HL-60 (cell line): ENCODE data around the gene KLHL22.
"Not testable (repeated sequence)": the region's sequence is repeated elsewhere in the genome, so short reads cannot be mapped to it uniquely, and the experiment has no call there.

Experiments
- DNase-seq, 2 experiments: peaks; one replicate each; pipeline ENCODE4 v3.0.0-alpha.2; 2010 to 2020; ENCODE audit warnings: low read depth in 1 of 2, low spot score in 1 of 2
- H3K27ac ChIP-seq: fragments of 250-450 bp; sonication (Bioruptor Pico); replicated peaks from 2 replicates; pipeline ENCODE4 v1.5.1; 2020; ENCODE audit warnings: mild to moderate bottlenecking, moderate library complexity
- H3K27me3 ChIP-seq: fragments of 250-450 bp; sonication (Bioruptor Pico); 2 replicates; pipeline ENCODE4 v1.5.1; 2021; ENCODE audit warnings: mild to moderate bottlenecking, moderate library complexity; ENCODE audit not compliant: insufficient read depth, poor library complexity, severe bottlenecking
- H3K4me3 ChIP-seq: replicated peaks from 2 replicates; pipeline ENCODE4 v1.5.1; 2011; ENCODE audit warnings: mild to moderate bottlenecking, control low read depth, low read length; ENCODE audit not compliant: insufficient read depth
- GABPA ChIP-seq: IDR thresholded peaks from 2 replicates; pipeline ENCODE4 v1.6.1; 2012; ENCODE audit warnings: low read depth
- POLR2AphosphoS5 ChIP-seq: IDR thresholded peaks from 2 replicates; pipeline ENCODE4 v1.6.1; 2012; ENCODE audit warnings: low read depth
- SPI1 ChIP-seq: IDR thresholded peaks from 2 replicates; pipeline ENCODE4 v1.6.1; 2012; ENCODE audit warnings: low read depth, mild to moderate bottlenecking, borderline replicate concordance
- TF ChIP-seq, protein P1 (sequence below): IDR thresholded peaks from one replicate; pipeline ENCODE4 v1.5.1; 2011; ENCODE audit warnings: low read length, control low read depth, inconsistent platforms; ENCODE audit not compliant: insufficient read depth
- TF ChIP-seq, protein P2 (sequence below): IDR thresholded peaks from 2 replicates; pipeline ENCODE4 v1.6.1; 2012; ENCODE audit warnings: low read depth; ENCODE audit not compliant: insufficient replicate concordance

KLHL22 gene

GRCh38 chr22:20483771-20484170 is 11.8 kb downstream of the KLHL22 start:
- TF ChIP-seq GABPA = no peak
- TF ChIP-seq, protein P1, sequence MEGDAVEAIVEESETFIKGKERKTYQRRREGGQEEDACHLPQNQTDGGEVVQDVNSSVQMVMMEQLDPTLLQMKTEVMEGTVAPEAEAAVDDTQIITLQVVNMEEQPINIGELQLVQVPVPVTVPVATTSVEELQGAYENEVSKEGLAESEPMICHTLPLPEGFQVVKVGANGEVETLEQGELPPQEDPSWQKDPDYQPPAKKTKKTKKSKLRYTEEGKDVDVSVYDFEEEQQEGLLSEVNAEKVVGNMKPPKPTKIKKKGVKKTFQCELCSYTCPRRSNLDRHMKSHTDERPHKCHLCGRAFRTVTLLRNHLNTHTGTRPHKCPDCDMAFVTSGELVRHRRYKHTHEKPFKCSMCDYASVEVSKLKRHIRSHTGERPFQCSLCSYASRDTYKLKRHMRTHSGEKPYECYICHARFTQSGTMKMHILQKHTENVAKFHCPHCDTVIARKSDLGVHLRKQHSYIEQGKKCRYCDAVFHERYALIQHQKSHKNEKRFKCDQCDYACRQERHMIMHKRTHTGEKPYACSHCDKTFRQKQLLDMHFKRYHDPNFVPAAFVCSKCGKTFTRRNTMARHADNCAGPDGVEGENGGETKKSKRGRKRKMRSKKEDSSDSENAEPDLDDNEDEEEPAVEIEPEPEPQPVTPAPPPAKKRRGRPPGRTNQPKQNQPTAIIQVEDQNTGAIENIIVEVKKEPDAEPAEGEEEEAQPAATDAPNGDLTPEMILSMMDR = no peak
- TF ChIP-seq, protein P2, sequence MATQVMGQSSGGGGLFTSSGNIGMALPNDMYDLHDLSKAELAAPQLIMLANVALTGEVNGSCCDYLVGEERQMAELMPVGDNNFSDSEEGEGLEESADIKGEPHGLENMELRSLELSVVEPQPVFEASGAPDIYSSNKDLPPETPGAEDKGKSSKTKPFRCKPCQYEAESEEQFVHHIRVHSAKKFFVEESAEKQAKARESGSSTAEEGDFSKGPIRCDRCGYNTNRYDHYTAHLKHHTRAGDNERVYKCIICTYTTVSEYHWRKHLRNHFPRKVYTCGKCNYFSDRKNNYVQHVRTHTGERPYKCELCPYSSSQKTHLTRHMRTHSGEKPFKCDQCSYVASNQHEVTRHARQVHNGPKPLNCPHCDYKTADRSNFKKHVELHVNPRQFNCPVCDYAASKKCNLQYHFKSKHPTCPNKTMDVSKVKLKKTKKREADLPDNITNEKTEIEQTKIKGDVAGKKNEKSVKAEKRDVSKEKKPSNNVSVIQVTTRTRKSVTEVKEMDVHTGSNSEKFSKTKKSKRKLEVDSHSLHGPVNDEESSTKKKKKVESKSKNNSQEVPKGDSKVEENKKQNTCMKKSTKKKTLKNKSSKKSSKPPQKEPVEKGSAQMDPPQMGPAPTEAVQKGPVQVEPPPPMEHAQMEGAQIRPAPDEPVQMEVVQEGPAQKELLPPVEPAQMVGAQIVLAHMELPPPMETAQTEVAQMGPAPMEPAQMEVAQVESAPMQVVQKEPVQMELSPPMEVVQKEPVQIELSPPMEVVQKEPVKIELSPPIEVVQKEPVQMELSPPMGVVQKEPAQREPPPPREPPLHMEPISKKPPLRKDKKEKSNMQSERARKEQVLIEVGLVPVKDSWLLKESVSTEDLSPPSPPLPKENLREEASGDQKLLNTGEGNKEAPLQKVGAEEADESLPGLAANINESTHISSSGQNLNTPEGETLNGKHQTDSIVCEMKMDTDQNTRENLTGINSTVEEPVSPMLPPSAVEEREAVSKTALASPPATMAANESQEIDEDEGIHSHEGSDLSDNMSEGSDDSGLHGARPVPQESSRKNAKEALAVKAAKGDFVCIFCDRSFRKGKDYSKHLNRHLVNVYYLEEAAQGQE = no peak
- TF ChIP-seq POLR2AphosphoS5 = no peak
- TF ChIP-seq SPI1 = no peak
- no peak overlapping the region for H3K4me3 ChIP-seq
- no peak for DNase-seq
- H3K27me3 ChIP-seq = no peaks in the 10 kb centered on the region
- H3K27ac ChIP-seq = no peak overlapping the region

DNA sequence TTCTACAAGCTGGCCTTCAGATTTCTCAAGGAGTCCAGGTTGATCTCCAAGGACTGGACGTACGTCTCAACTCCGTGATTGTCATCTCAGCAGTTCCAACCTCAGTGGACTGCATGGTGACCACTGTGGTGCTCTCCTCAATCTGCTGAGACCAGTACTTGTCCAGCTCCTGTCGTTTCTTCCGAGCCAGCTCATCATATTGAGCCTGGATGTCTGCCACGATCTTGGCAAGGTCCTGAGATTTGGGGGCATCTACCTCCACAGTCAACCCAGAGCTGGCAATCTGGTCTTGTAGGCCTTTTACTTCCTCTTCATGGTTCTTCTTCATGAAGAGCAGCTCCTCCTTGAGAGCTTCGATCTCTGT is 12.5 kb downstream of the KLHL22 start:
- not testable (repeated sequence) for H3K4me3 ChIP-seq, DNase-seq, H3K27me3 ChIP-seq, H3K27ac ChIP-seq

DNA sequence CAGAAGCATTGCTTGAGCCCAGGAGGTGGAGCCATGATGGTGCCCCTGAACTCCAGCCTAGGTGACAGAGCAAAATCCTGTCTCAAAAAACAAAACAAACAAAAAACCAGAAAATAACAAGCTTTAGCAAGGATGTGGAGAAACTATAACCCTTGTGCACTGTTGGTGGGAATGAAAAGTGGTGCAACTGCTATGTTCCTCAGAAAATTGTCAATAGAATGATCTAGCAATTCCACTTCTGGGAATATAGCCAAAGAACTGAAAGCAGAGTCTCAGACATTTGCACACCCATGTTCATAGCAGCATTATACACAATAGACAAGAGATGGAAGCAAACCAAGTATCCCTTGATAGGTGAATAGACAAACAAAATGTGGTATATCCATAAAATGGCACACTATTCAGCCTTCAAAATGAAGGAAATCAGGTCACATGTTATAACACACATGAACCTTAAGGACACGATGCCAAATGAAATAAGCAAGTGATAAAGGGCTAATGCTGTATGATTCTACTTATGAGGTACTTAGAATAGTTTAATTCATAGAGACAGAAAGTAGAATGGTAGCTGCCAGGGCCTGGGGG is 15.9 kb downstream of the KLHL22 start:
- H3K27me3 ChIP-seq = no peaks in the 10 kb centered on the region
- no peak overlapping the region for H3K27ac ChIP-seq
- no peak for DNase-seq
- TF ChIP-seq, protein P2 = no peak
- TF ChIP-seq SPI1 (no peak), POLR2AphosphoS5 (no peak), GABPA (no peak)
- TF ChIP-seq, protein P1 = no peak
- no peak overlapping the region for H3K4me3 ChIP-seq

- not testable (repeated sequence) for H3K4me3 ChIP-seq, H3K27me3 ChIP-seq, DNase-seq, H3K27ac ChIP-seq
Observed at GRCh38 chr22:20478059-20478458, 17.5 kb downstream of the KLHL22 start.

GRCh38 chr22:20475569-20475968 is 20.0 kb downstream of the KLHL22 start:
- not testable (repeated sequence) for H3K4me3 ChIP-seq, DNase-seq, H3K27ac ChIP-seq, H3K27me3 ChIP-seq
